Measurements from ENCODE around the gene KCNA5. TPM values are rescaled to one million over a fixed set of nuclear protein-coding genes. Genes with fewer than 3 reads are reported as not detected.

Gene KCNA5
- total RNA-seq, 1 donor from 2014 or later, result 1.2 TPM

- Mint-ChIP-seq H3K4me3 (ENCODE audit: unreplicated experiment) (no peak overlapping the region), H3K4me1 (ENCODE audit: unreplicated experiment) (no peaks in the 10 kb centered on the region), H3K9me3 (ENCODE audit: unreplicated experiment) (no peaks in the 10 kb centered on the region), H3K27me3 (ENCODE audit: unreplicated experiment) (peaks cover 3% of the 10 kb centered on the region), H3K27ac (ENCODE audit: unreplicated experiment) (no peak overlapping the region), H3K36me3 (ENCODE audit: low read depth, unreplicated experiment) (no peaks in the 10 kb centered on the region)
- DNase-seq (ENCODE audit: low spot score), result no peak
- no peak for TF ChIP-seq CTCF (IDR thresholded peaks at IDR 0.05; ENCODE audit: unreplicated experiment)
Observed at GRCh38 chr12:5094551-5094950, 50.9 kb downstream of the KCNA5 start.

GRCh38 chr12:5094986-5095385, 51.3 kb downstream of the KCNA5 start:
- Mint-ChIP-seq H3K27ac (ENCODE audit: unreplicated experiment) (no peak overlapping the region), H3K4me3 (ENCODE audit: unreplicated experiment) (no peak overlapping the region), H3K36me3 (ENCODE audit: low read depth, unreplicated experiment) (no peaks in the 10 kb centered on the region), H3K9me3 (ENCODE audit: unreplicated experiment) (no peaks in the 10 kb centered on the region), H3K27me3 (ENCODE audit: unreplicated experiment) (peaks cover 3% of the 10 kb centered on the region), H3K4me1 (ENCODE audit: unreplicated experiment) (no peaks in the 10 kb centered on the region)
- no peak for DNase-seq (ENCODE audit: low spot score)
- no peak for TF ChIP-seq CTCF (IDR thresholded peaks at IDR 0.05; ENCODE audit: unreplicated experiment)

Other genes starting within 250 kb of the KCNA5 start
- 0.62 TPM for gene KCNA1, start 134.0 kb upstream of the KCNA5 start, total RNA-seq (ENCODE audit: unreplicated experiment)